GM21526 (cell line): ENCODE data around the gene FCN1.
"Not testable (repeated sequence)": the region's sequence is repeated elsewhere in the genome, so short reads cannot be mapped to it uniquely, and the experiment has no call there.

ENCODE experiments used
- ATAC-seq: cut with Tn5 transposase; IDR thresholded peaks from one replicate; pipeline ENCODE4 v1.9.1; 2021; ENCODE audit warnings: moderate library complexity; ENCODE audit not compliant: unreplicated experiment, low FRiP score

The FCN1 gene

DNA sequence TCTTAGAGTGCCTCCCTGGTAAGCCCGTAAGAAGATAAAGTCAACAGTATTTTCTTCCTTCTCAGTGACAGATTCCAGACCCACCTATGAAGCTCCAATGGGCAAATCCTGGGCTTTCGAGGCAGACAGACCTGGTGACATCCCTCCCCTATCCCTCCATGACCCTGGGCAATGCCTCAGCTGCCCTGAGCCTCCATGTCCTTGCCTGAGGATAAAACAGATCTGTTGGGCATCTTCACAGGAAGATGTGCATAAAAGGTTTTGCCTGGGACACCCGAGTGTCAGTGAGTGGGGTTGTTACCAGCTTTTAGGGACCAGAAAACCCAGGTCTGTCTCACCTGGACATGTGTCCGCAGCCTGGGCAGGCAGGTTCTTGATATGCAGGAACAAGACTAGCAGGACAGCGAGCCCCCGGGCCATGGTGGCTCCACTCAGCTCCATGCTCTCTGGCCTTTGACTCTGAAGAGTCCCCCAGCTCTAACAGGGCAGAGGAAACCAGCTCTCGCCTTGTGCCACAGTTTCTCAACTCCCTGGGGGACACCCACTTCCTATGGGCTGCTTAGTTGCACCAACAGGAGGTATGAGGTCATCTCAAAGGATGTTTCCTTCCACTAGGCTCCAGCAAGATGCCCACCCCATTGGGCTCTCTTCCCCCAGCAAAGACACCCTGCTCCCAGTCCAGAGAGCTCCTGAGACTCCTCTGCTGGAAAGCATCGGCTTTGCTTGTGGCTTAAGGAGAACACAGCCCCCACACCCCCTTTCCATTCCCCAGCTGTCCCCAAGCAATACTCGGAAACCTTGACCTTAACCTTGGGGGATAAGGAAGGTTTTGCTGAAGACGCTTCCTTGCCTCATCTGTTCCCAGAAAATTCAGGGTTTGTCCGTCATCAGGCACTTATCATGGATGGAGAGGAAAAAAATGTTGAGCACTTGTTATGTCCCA lies at the start of gene FCN1:
Gene FCN1 (minus strand): TSS at position 482 of the 943 bp plus-strand sequence. CDS start 41 bp downstream, at position 441.
- no peak for ATAC-seq

DNA sequence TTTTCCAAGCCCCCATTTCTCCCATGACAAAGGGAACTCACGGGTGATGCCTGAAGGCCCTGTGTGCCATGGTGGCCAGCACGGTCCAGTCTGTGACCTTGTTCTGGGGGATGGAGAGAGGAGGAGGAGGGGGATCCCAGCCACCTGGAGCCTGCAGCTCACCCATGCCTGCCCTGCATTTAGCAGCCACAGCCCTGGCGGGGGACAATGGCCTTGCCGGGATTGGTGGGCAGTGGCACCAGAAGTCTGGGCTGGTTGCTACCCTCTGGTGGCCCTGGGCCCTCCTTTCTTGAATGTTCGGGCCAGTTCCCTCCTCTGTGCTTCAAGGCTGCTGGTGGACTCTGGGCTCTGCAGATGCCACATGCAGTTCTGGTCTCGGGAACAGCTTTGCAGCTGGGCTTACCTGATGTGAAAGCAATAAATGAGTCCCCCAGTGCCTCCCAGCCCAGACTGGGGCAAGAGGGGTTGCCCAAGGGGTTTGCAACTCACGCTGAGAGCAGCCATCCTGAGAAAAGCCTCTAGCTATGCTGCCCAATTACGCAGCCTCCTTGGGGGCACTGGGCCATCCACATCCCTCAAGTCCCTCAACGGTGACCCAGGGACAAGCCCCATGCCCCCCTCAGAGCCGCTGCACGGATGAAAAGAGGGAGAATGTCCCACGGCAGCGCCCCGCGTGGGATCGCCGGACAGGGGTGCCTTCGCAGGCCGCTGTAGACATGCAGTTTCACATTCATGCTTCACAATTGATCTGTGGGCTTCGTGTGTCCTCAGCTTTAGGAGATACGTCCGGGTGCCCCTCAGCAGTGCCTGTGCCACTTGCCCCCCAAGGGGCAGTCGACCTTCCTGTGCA lies 49.2 kb upstream of the FCN1 start:
- no peak for ATAC-seq

DNA sequence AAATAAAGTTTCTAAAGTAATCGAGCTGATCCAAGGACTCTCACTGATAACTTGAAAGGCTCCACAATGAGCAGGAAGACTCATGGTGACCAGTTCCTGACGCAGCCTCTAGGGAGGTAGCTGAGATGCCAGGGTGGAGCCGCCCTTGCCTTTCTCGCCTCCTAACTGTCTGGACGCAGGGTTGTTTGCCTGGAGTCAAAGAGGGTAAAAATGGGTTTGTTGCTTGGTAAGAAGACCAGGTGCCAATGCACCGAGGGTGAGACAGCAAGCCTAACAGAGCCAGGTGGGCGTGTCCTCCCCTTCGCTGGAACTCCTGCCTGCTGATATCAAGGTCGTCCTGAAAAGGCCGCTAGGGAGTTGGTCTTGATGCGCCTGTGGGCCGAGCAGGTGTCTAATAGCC lies 48.6 kb upstream of the FCN1 start:
- no peak for ATAC-seq

DNA sequence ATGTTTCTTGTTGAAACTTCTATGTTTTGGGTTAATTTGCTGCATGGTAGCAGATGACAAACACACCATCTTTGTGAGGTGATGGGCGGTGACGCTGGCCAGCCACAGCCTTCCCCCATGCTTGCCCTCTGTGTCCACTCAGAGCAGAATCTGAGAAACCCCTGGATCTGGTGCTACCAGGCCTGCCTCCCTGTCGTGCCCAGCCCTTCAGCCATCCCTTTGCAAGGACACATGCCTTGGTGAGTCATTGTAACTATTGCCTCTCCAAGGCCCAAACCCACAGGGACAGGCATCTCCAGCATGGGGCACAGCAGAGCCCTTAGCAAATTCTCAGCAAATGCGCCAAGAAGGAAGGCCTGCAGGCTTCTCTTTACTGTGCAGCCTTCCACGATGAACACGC lies 48.1 kb upstream of the FCN1 start:
- ATAC-seq: no peak

DNA sequence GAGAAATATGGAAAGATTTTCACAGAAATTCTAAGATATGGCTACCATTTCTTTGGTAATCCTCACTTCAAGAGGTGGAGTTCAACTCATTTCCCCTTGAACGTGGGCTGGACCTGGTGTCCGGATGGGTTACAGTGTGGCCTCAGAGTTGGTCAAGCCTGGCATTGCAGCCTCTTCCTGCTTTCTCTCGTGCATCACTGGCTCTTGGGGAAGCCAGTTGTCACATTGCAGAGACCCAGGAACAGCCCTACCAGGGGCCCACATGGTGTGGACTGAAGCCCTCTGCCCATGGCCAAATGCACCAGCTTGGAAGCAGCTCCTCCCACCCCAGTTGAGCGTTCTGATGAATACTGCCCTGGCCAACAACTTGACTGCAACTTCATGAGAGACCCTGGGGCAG lies 47.7 kb upstream of the FCN1 start:
- no peak for ATAC-seq

DNA sequence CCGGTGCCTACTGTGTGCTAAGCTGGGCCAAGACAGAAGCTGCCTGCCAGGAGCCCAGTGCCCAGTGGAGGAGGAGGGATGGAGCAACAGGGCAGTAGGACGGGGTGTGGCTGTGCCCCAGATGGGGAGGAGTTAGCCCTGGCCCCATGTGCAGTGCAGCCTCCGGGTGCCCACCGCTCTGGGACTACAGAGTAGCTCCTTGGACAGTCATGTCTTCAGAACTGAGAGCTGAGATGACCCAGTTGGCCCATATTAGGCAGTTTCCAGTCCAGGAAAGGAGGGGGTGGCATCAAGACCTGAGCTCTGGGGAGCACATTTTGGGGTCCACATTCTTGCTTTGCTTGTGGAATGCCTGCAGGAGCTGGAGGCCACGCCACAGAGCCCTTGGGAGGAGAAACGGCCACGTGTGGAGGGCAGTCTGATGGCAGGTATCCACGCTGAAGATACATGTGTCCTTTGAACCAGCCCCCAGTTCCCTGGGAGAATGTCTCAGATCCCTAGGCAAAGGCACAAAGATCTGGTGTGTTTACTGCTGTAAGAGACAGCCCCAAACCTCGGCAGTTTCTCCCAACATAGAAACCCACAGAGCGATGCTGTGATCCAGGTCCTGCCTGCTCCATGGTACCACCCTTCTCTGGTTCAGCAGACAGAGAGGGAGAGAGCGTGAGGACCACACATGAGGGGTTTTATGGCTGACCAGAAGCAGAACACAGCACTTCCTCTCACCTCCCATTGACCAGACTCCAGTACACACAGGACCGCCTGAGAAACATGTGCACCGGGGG lies 46.8 kb upstream of the FCN1 start:
- ATAC-seq: no peak

DNA sequence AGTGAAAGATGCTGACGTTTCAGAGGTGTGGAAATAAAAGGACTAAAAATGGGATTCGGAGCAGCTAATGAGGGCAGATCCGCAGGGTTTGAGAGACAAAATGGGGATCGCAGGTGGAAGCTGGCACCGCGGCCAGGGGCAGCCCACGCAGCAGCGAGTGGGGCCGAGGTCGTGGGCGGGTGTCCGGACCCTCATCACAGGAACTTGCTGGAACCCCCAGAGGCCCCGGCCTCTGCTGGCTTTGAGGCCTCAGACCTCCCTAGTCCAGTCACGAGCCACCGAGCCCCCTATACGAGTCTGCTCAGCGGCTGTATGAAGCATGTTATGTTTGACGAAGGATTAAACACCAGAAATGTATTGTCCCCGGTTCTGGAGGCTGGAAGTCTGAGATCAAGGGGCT lies 45.8 kb upstream of the FCN1 start:
- no peak for ATAC-seq

DNA sequence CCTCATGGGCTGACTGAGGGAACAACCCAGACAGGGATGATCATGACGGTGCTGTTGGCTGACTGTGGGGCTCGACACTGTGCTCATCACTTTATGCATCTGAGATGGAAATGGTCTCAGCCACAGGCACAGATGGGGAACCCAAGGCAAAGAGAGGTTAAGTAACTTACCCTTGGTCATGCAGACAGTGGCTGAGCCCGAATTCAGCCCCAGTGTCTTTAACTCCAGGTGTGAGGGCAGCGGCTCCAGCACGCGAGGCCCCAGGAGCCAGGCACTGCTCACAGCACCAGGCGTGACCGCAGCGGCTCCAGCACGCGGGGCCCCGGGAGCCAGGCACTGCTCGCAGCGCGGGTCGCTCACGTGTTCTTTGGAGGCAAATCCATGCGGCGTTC lies 45.3 kb upstream of the FCN1 start:
- ATAC-seq: no peak

DNA sequence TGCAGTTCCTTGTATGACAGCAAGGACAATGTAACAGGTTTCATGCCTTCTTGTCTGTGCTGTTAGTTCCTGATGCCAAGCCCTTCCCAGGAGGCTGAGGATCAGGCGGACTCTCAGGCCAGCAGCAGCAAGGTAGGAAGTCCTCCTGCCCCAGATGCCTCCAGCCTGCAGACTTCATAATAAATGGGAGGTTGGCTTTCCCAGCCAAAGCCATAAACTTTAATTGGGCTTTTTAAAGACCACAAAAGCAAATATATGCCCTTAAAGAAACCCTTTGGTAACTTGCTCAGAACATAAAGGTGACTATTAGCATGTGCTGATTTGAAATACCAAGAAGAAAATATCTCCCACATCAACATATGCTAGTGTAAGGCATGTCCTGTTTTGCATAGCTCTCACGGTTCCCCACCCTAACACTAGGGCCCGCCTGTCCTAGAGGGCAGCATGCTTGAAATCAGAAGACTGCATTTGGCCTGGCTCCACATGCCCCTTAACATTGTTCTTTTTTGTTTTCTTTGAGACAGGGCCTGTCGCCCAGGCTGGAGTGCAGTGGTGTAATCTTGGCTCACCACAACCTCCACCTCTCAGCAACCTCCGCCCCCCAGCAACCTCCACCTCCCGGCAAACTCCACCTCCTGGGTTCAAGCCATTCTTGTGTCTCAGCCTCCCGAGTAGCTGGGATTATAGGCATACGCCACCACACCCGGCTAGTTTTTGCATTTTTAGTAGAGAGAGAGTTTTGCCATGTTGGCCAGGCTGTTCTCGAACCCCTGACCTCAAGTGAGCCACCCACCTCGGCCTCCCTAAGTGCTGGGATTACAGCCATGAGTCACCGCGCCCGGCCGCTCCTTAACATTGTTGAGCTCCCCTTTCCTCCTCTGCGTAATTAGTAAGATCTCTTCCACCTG lies 44.6 kb upstream of the FCN1 start:
- no peak for ATAC-seq

DNA sequence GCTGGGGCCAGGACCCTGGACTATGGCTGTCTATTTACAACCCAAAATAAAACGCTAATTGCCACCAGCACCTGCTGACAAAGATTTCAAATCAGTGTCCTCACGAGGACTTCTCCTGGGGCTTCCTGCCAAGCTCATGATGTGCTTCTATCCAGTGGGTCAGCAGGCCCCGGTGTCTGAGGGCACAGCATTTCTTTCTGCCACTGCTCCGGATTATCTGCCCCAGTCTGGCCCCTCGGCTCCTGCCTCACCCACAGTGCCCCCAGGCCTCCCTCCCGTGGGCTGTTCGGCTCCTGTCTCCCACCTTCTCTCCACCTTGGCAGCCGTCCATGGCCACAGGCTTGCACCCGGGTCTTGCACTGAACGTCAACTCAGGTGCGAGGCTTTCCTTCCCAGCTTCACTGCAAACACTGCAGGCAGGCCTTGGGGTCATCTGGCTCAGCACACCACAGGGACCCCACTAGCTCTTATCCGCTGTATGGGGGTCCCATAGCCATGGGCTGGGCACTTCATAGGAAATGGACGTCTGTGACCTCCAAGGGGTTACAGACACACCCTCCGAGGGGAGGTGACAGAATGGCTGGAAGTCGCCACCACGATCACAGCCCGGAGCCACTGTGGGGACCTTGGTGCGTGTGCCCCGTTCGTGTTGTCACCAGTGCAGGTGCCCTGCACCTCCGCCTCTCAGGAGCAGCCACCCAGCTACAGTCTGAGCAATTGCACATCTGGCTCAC lies 43.8 kb upstream of the FCN1 start:
- no peak for ATAC-seq

DNA sequence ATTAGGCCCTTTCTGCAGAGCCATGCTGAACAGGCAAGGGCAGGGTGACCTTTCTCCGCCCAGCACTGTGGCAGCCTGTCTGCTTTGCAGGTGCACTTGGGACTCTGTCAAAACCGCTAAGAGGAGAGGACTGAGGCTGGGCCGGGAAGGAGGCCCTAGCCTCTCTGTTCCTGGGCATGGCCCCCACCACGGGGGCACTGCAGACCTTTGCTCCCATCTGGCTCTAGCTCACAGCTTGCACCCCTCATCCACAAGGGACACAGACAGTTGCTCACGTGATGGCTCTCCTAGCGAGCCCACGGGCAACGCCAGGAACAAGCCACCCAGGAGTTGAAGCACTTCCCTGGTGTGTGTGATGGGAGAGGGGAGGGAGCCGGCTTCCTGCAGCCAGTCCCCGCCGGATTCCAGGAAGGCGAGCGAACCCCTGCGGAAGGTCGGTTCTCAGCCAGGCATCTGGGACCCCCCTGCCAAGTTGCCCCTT lies 43.0 kb upstream of the FCN1 start:
- ATAC-seq: no peak

DNA sequence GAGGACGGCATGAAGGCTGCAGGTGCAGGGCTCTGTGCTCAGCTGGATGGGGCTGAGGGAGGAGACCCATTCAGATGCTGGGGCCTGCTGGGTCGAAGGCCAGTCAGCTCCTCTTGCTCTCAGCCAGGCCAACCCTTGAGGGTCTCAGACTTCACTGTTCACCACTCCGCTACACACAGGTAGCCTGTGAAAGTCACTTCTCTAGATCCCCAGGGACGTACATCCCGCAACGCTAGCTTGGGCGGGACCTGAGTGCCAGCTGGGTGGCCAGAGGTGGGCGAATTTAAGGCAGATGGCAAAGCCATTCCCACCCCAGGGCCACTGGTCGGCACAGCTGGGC lies 42.2 kb upstream of the FCN1 start:
- no peak for ATAC-seq

DNA sequence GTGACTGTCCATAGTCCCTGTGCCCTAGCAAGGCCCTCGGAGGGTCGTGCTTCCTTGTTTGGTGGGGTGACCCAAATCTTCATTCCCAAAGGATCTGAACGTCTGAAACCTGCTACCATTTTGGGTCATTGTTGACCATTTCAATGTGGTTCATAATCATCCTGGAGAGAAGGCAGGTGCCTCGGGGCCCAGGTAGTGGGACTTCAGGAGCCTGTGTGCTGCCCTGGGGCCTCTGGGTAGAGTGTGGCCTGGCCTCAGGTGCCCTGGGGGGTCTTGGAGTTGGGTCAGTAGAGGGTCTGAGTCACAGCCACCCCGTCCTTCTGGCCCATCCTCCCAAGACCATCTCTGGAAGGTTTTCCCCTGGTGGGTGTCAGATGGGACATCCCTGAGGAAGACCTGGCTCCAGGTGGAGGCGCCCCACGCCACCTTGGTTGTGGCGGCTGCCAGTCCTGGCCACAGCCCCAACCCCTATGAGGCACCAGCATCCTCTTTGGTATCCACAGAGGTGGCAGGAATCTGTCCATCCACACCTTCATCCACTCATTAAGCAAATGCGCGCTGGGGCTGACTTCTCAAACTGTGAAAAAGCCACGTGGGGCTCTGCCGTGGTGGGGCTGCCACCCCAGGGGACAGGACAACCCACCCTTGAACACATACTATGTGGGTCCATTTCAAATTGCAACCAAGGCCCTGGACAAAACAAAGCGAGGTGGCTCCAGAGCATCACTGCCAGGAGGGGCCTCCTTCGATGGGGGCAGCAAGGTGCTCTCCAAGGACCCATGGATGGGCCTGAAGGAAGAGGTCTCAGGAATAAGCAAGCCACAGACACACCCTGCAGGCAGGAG lies 41.6 kb upstream of the FCN1 start:
- no peak for ATAC-seq

DNA sequence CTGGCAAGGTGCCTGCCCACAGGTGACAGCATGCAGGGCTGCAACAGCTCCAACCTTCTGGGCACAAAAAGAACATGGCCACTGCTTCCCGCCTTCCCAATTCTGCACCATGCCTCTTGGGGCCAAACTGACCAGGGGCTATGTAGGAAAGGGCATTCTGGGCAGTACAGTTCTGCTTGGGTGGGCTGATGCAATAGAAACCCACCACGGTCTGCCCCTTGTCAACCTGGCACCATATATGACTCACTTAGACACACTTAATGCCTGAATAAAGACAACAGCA lies 40.2 kb upstream of the FCN1 start:
- ATAC-seq: no peak

DNA sequence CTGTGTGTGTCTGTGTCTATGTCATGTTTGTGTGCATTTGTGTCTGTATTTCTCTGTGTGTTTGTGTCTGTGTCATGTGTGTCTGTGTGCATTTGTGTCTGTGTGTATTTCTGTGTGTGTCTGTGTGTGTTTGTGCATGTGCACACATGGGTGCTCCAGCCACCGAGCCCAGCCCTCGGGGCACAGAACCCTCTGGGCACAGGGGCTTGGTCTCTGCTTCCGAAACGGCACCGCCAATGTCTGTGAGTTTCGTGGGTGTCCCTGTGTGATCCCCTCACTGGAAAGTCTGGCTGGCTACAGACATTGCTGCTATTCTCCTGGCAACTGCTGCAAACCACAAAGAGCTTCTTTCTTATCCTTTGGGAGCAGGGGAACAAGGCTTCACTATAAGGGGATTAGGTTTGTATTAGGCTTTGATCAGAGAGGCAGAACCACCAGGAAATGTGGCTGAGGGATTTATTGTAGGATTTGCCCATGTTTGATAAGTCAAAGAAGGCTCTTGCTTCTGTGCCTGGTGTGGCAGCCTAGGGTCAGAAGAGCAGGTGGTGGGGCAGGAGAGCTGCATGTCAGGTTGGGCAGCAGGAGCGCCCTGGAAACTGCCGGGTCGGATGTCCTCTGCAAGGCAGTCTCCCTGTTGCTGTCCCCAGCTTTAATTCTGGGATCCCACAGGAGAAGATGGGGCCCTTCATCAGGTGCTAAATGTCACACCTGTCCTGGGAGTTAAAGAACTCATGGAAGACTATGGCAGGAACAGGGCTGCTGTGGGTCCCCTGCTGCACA lies 39.6 kb upstream of the FCN1 start:
- ATAC-seq: no peak

DNA sequence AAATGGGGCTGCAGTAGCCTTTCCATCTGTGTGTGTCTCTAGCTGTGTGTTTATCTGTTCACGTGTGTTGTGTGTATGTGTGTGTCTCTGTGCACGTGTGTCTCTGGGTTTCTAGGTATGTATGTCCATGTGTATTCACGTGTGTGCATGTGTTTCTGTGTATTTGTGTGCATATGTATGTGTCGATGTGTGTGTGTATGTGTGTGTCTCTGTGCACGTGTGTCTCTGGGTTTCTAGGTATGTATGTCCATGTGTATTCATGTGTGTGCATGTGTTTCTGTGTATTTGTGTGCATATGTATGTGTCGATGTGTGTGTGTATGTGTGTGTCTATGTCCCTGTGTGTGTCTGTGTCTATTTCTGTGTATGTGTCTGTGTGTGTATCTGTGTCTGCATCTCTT lies 38.7 kb upstream of the FCN1 start:
- ATAC-seq: not testable (repeated sequence)

DNA sequence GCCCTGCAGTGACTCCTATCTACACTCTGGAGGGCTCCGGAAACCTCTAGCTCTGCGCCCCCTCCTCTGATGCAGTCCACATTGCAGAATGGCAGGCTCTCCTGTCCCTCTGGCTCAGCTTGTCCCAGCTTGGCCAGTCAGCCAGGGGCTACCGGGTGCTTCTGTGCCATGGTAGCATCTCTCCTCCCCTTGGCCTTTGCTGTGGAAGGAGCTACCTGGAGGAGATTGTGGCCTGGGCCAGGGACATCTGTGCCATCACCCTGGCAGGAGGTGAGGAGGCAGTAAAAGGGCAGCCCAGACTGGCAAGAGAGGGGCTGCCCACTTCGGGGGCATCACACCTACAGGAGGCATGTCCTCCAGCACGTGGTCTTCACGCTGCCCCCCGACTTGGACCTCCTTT lies 38.1 kb upstream of the FCN1 start:
- no peak for ATAC-seq

DNA sequence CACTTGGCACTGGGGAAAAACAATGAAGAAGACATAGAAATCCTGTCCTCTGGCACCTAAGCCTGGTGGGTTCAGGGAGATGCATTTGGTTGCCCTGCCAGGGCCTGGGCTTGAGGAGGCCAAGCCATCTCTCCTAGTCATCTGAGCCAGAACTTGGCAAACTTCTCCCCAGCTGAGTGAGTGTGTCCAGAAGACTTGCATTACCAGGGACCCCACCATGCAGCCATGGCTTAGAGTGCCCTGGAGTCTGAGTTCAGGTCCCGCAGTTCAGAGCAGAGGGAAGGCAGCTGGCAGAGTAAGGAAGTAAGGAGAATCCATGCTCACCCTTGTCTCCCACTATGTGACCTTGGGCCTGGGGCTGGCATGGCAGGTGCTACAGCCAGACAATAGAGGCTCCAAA lies 37.4 kb upstream of the FCN1 start:
- ATAC-seq: no peak
